Pancreas (tissue), 10 donors: ENCODE data around the gene TIA1. TPM values are rescaled to one million over a fixed set of nuclear protein-coding genes. Genes with fewer than 3 reads are reported as not detected.
"Not testable (repeated sequence)": the region's sequence is repeated elsewhere in the genome, so short reads cannot be mapped to it uniquely, and the experiment has no call there.

Experiments used
- ATAC-seq, 4 donors: fragments of 200-7000 bp; cut with Tn5 transposase; one replicate each; pipeline versions ENCODE4 v1.8.0 to v1.9.1; 2020; ENCODE audit warnings: mild to moderate bottlenecking in 4 of 4, moderate library complexity in 4 of 4
- DNase-seq, 6 donors: peaks; one replicate each; pipeline ENCODE4 v3.0.0-alpha.2; 2020
- FAIRE-seq: peaks from 2 replicates; lab custom pipeline; 2012; peaks lifted over from hg19 to GRCh38; lab: Jason Lieb, UNC
- H3K27ac ChIP-seq, 4 donors: fragments of 200-600 bp; sonication (generic); 1 replicate in 3 of 4; 2 replicates in 1 of 4; pipeline versions ENCODE4 v1.5.0 to v1.8.0; 2020
- H3K27me3 ChIP-seq, 4 donors: fragments of 200-600 bp; one replicate each; pipeline ENCODE4 v1.8.0; 2021
- H3K36me3 ChIP-seq, 3 donors: fragments of 200-600 bp; sonication (generic) in 1 of 3; one replicate each; pipeline versions ENCODE4 v1.5.0 to v1.8.0; 2020 to 2021
- H3K4me1 ChIP-seq, 3 donors: fragments of 200-600 bp; one replicate each; pipeline ENCODE4 v1.8.0; 2021
- H3K4me3 ChIP-seq, 4 donors: fragments of 200-600 bp; sonication (generic) in 2 of 4; one replicate each; pipeline versions ENCODE4 v1.5.0 to v1.8.0; 2020 to 2021
- H3K9me3 ChIP-seq, 4 donors: fragments of 200-600 bp; one replicate each; pipeline ENCODE4 v1.8.0; 2021
- WGBS, 2 donors: extraction: QIAGEN DNeasy Blood & Tissue Kit; methylation state at CpG; one replicate each; pipeline ENCODE4 v1.1.7; 2013; 5-methylcytosine and 5-hydroxymethylcytosine counted together
- intact Hi-C, 3 donors: fragments of 100-400 bp; cut with DNase I; formaldehyde crosslinking; loops; one replicate each; pipeline versions ENCODE4 v1.11.1 to v1.14.2; 2022
- polyA plus RNA-seq, 2 donors: library from polyadenylated mRNA; stranded (reverse); fragments of 200-250 nt; gene quantifications; one replicate each; pipeline ENCODE4 v1.2.3, GENCODE V29; 2013
- total RNA-seq, 6 donors: library from RNA; stranded (reverse); fragmentation: NEBNext Ultra II Directional in 4 of 6; extraction: Animal tissue kit (Norgen Biotek cat#: 25700) in 4 of 6; gene quantifications; one replicate each; pipeline versions ENCODE4 v1.2.1 to v1.2.4, GENCODE V29; 2021 to 2023
- TF ChIP-seq, protein P1 (sequence below), 4 donors: fragments of 200-600 bp; sonication (generic) in 3 of 4; IDR thresholded peaks; one replicate each; pipeline versions ENCODE4 v1.5.0 to v1.8.0; 2021; ENCODE audit warnings: antibody characterized with exemption in 4 of 4
- donor health status: healthy with polysubstance abuse.
- donor health status: DM: no; HTN: no; CAD: no; lungs with moderate emphysema.
- donor health status: DM: no; HTN: no; CAD: no.
- donor health status: control.
- donor health status: control.
- donor health status: Bipolar disorder and iron deficiency.
- donor health status: DM: yes; HTN: yes; CAD: no.
- donor health status: DM: no; HTN: no; CAD: no.
- donor health status: DM: no; HTN: no; CAD: no.
- donor health status: DM: yes; HTN: yes; CAD: no.

The TIA1 gene
- total and polyA plus RNA-seq, 8 donors = 24.0 to 87.2 (median 44.4) TPM

DNA sequence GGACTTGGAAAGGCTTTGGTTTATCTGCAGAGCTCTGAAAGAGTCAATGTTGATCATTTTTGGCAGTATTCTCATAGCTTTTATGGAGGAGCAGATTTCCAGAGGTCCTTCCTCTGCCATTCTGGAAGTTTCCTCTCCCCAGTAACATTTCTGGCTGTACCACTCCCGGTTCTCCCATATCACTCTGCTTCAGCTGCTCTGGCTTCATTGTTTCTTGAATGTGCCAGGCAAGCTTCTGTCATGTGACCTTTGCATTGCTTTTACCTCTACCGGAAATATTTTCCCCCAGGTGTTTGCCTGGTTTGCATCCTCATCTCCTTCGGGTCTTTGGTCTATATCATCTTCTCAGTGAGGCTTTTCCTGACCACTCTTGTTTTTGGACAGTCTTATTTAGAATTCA, 21.9 kb upstream of the TIA1 start:
- Histone ChIP-seq H3K4me1 (no peaks in the 10 kb centered on the region), H3K4me3 (no peak overlapping the region), H3K9me3 (no peaks in the 10 kb centered on the region), H3K27ac (no peak overlapping the region), H3K27me3 (no peaks in the 10 kb centered on the region), H3K36me3 (peaks cover 0 to 5% (median 0%) of the 10 kb centered on the region in 3 donors)
- DNase-seq (no peak), FAIRE-seq (no peak), ATAC-seq (no peak)
- TF ChIP-seq, protein P1, sequence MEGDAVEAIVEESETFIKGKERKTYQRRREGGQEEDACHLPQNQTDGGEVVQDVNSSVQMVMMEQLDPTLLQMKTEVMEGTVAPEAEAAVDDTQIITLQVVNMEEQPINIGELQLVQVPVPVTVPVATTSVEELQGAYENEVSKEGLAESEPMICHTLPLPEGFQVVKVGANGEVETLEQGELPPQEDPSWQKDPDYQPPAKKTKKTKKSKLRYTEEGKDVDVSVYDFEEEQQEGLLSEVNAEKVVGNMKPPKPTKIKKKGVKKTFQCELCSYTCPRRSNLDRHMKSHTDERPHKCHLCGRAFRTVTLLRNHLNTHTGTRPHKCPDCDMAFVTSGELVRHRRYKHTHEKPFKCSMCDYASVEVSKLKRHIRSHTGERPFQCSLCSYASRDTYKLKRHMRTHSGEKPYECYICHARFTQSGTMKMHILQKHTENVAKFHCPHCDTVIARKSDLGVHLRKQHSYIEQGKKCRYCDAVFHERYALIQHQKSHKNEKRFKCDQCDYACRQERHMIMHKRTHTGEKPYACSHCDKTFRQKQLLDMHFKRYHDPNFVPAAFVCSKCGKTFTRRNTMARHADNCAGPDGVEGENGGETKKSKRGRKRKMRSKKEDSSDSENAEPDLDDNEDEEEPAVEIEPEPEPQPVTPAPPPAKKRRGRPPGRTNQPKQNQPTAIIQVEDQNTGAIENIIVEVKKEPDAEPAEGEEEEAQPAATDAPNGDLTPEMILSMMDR (IDR thresholded peaks at IDR 0.05) = no peak
- intact Hi-C loops = no loop called here
- WGBS, 2 donors = 48 to 57% methylated on average over 3 of the region's 3 CpGs

DNA sequence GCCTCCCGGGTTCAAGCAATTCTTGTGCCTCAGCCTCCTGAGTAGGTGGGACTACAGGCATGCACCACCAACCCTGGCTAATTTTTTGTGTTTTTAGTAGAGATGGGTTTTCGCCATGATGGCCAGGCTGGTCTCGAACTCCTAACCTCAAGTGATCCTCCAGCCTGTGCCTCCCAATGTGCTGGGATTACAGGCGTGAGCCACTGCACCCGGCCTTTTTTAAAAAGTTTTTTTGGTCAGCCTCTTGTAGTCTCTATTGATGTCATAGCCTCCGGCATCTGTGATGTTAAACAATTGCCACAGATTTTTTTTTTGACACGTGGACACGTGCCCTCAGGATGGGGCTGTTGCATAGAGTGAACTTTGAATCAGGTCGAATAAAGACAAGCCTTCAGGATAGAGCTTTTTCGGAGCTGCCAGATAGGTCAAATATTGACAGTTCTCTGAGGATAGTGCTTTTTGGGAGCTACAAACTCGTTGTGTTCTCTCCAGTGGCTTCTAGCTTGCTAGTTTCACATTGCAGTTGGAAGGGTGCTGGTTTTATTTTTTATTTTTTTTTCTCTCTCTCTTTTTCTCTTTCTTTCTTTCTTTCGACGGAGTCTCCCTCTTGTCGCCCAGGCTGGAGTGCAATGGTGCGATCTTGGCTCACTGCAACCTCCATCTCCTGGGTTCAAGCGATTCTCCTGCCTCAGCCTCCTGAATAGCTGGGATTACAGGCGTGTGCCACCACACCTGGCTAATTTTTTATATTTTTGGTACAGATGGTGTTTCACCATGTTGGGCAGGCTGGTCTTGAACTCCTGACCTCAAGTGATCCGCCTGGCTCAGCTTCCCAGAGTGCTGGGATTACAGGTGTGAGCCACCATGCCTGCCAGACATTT, 21.2 kb upstream of the TIA1 start:
- H3K4me1 ChIP-seq, H3K27me3 ChIP-seq, H3K4me3 ChIP-seq, intact Hi-C loops, ATAC-seq, H3K27ac ChIP-seq, H3K36me3 ChIP-seq, FAIRE-seq, H3K9me3 ChIP-seq, DNase-seq: not testable (repeated sequence)
- WGBS, 2 donors = 89 to 92% methylated on average over 18 of the region's 18 CpGs

DNA sequence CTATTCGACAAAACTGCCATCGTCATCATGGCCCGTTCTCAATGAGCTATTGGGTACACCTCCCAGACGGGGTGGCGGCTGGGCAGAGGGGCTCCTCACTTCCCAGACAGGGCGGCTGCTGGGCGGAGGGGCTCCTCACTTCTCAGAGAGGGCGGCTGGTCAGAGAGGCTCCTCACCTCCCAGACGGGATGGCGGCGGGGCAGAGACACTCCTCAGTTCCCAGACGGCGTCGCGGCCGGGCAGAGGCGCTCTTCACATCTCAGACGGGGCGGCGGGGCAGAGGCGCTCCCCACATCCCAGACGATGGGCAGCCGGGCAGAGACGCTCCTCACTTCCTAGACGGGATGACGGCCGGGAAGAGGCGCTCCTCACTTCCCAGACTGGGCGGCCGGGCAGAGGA, 18.5 kb upstream of the TIA1 start:
- peaks cover 0 to 11% (median 0%) of the 10 kb centered on the region in 3 donors for H3K36me3 ChIP-seq
- intact Hi-C loops, FAIRE-seq, ATAC-seq, H3K9me3 ChIP-seq, H3K27ac ChIP-seq, H3K4me3 ChIP-seq, DNase-seq, H3K27me3 ChIP-seq, H3K4me1 ChIP-seq: not testable (repeated sequence)
- 97 to 98% methylated on average over 27 to 30 of the region's 30 CpGs for WGBS, 2 donors

DNA sequence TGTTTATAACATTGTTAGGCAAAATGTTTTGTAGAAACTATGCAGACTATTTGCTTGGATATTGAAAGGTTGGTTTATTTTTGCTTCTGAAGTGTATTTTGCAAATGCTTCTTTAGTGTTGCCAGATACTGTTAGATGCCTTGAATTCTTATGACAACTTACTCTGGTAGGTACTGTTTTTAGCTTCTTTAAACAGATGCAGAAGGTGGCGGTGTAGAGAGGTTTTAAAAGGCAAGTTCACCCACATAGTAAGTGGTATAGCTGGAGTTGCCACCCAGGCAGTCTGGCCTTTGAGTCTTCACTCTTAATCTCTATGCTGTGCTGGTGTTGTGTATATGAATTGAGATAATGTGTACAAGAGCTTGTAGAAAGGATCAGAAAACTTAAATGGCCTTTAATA, 13.1 kb upstream of the TIA1 start:
- WGBS, 2 donors = 83 to 87% methylated on average over 1 of the region's 1 CpG
- TF ChIP-seq, protein P1 (IDR thresholded peaks at IDR 0.05) = no peak
- H3K27me3 ChIP-seq = no peaks in the 10 kb centered on the region
- DNase-seq (no peak), ATAC-seq (no peak), FAIRE-seq (no peak)
- H3K36me3 ChIP-seq = peaks cover 0 to 11% (median 0%) of the 10 kb centered on the region in 3 donors
- no peak overlapping the region for H3K27ac ChIP-seq
- no peak overlapping the region for H3K4me3 ChIP-seq
- no peaks in the 10 kb centered on the region for H3K9me3 ChIP-seq
- H3K4me1 ChIP-seq = peaks cover 0 to 7% (median 0%) of the 10 kb centered on the region in 3 donors
- intact Hi-C loops = no loop called here

DNA sequence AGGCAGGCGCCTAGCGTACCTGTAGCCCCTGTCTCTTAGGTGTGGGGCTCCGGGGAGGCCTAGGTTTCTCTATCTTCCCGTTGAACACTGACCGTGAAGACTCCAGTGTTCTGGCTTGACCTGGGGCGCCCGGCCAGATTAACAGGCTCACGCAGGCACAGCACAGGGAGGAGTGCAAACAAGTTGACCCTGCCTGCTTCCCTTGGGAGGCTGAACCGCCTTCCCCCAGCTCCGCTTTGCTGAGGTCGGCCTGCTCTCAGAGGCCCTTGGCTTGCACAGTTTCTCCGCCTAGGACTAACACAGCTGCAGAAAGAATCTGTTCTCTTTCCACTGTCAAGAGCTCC, 10.1 kb upstream of the TIA1 start:
- peak overlapping the region; percentile 74 to 87 (median 82) for H3K4me3 ChIP-seq
- peak overlapping the region; percentile 61 to 73 (median 71) for H3K27ac ChIP-seq
- FAIRE-seq (no peak), DNase-seq (peak; percentile 59 to 86 (median 66)), ATAC-seq (peak; percentile 60 to 72 (median 68))
- no peaks in the 10 kb centered on the region for H3K36me3 ChIP-seq
- intact Hi-C loops = no loop called here
- peaks cover 0 to 7% (median 0%) of the 10 kb centered on the region in 3 donors for H3K4me1 ChIP-seq
- TF ChIP-seq, protein P1 (IDR thresholded peaks at IDR 0.05) = no peak
- H3K9me3 ChIP-seq = no peaks in the 10 kb centered on the region
- no peaks in the 10 kb centered on the region for H3K27me3 ChIP-seq
- WGBS, 2 donors = 0 to 1% methylated on average over 12 of the region's 12 CpGs
